Retinal pigment epithelial cell (primary cell): Measurements from ENCODE around the gene FGD4.
"Not testable (repeated sequence)": the region's sequence is repeated elsewhere in the genome, so short reads cannot be mapped to it uniquely, and the experiment has no call there.

Source experiments
- DNase-seq: peaks from one replicate; pipeline ENCODE4 v3.0.0-alpha.2; 2010; ENCODE audit warnings: low read depth
- H3K4me3 ChIP-seq: 2 replicates; pipeline ENCODE4 v1.5.1; 2011; ENCODE audit warnings: mild to moderate bottlenecking, low read length, control low read depth, moderate library complexity
- TF ChIP-seq, protein P1 (sequence below): conservative IDR thresholded peaks from 2 replicates; pipeline ENCODE4 v1.5.1; 2011; ENCODE audit warnings: low read depth, low read length, control low read depth, inconsistent platforms

Gene FGD4

DNA sequence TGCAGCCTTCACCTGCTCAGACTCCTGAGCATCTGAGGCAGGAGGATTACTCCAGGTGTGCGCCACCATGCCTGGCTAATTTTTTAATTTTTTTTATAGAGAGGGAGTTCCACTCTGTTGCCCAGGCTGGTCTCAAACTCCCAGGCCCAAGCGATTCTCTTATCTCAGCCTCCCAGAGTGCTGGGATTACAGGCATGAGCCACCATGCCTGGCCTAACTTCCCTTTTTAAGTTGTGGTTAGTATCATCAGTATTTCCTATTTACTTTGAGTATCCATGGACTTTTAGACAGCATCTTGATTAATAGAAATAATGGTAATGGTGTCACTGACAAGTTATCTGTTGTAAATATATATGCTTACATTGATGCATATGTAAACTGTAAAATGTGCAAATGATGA is 116.9 kb downstream of the FGD4 start:
- no peak overlapping the region for H3K4me3 ChIP-seq
- TF ChIP-seq, protein P1, sequence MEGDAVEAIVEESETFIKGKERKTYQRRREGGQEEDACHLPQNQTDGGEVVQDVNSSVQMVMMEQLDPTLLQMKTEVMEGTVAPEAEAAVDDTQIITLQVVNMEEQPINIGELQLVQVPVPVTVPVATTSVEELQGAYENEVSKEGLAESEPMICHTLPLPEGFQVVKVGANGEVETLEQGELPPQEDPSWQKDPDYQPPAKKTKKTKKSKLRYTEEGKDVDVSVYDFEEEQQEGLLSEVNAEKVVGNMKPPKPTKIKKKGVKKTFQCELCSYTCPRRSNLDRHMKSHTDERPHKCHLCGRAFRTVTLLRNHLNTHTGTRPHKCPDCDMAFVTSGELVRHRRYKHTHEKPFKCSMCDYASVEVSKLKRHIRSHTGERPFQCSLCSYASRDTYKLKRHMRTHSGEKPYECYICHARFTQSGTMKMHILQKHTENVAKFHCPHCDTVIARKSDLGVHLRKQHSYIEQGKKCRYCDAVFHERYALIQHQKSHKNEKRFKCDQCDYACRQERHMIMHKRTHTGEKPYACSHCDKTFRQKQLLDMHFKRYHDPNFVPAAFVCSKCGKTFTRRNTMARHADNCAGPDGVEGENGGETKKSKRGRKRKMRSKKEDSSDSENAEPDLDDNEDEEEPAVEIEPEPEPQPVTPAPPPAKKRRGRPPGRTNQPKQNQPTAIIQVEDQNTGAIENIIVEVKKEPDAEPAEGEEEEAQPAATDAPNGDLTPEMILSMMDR, result no peak
- DNase-seq, result no peak

- no peak for DNase-seq
- H3K4me3 ChIP-seq, result no peak overlapping the region
- TF ChIP-seq, protein P1, result no peak
Measured at GRCh38 chr12:32517966-32518365, 118.6 kb downstream of the FGD4 start.

DNA sequence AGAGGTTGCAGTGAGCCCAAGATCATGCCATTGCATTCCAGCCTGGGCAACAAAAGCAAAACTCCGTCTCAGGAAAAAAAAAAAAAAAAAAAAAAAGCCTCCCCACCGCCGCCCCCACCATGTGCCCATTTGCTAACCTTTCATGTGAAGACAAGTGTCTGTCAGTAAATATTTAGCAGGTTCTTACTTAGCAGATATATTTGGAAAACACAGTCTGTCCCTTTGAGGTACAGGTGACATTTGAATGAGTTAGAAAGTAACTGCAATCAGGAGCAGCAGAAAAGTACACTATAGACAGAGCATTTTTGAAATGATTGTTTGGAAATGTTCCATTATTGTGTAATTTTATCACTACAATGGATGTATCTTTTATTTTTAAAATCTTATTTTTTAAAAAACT is 119.7 kb downstream of the FGD4 start:
- TF ChIP-seq, protein P1, result no peak
- no peak for DNase-seq
- no peak overlapping the region for H3K4me3 ChIP-seq

DNA sequence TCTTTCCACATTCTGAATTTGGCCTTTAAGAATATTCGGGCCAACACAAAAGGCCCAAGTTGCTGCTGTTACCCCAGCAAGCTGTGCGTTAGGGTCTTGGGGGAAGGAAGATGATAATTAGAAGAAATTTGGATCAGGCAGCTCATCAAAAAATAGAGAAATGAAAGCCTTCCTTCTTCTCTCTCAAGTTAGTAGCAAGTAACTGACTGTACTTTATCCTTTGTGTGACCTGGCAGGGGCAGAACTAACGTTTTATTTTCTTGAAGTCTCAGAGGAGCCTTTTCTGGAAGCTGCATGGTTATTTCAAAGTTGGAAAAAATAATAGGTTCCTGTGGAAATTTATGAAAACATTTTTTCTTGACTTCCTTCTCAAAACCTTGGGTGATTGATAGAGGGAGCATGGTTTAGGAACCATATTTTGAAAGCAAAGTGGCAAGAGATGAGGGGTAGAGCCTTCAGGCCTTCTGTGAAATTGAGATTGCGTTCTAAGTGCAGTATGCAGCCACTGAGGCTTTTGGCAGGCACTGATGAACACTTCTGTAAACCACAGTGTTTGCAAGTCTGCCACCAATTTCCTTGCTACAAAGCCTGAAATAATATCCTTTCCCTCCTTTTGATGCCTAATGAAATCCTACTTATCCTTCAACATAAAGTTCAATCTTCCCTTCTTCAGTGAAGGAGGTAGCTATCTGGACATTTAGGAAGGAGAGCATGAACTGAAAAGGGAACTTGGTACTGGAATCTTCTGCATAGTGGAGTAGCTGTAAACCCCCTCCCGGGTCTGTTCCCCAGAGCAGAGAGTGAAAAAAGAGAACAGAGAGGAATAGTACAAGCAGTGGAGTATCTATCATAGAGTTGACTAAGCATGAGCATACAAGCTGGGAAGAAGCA is 123.2 kb downstream of the FGD4 start:
- TF ChIP-seq, protein P1, result no peak
- DNase-seq, result no peak
- H3K4me3 ChIP-seq, result no peak overlapping the region

DNA sequence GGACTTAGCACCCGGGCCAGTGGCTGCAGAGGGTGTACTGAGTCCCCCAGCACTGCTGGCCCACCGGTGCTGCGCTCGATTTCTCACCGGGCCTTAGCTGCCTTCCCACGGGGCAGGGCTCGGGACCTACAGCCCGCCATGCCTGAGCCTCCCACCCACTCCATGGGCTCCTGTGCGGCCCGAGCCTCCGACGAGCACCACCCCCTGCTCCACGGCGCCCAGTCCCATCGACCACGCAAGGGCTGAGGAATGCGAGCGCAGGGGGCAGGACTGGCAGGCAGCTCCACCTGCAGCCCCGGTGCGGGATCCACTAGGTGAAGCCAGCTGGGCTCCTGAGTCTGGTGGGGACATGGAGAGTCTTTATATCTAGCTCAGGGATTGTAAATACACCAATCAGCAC is 126.4 kb downstream of the FGD4 start:
- not testable (repeated sequence) for DNase-seq, H3K4me3 ChIP-seq

- DNase-seq, H3K4me3 ChIP-seq: not testable (repeated sequence)
Measured at GRCh38 chr12:32526343-32526742, 127.0 kb downstream of the FGD4 start.

DNA sequence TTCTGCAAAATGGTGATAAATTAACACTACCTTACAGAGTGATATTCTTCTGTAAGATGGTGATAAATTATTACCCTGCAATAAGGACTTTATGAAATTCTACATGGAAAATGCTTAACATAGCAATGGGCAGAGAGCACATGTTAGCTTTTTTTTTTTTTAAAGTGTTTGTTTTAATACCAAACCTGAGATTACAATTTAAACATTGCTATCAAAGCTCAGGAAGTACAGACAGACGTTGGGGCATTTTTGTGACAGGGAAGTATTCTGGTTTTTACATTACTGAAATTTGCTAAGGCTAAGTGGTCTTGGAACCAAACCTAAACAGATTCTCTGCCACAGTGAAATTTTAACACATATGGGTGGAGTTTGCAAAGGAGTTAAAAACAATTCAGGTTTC is 133.1 kb downstream of the FGD4 start:
- H3K4me3 ChIP-seq, result no peak overlapping the region
- DNase-seq, result no peak
- TF ChIP-seq, protein P1, result no peak

GRCh38 chr12:32532951-32533350 is 133.6 kb downstream of the FGD4 start:
- DNase-seq, result no peak
- TF ChIP-seq, protein P1, result no peak

GRCh38 chr12:32533506-32533905 is 134.1 kb downstream of the FGD4 start:
- not testable (repeated sequence) for DNase-seq, H3K4me3 ChIP-seq

More at GRCh38 chr12:32532951-32533350, 133.6 kb downstream of the FGD4 start:
- no peak overlapping the region for H3K4me3 ChIP-seq
